Testis (tissue), 3 donors: ENCODE data around the gene MRPL38. TPM values are rescaled to one million over a fixed set of nuclear protein-coding genes. Genes with fewer than 3 reads are reported as not detected.

Source experiments
- DNase-seq: peaks from one replicate; pipeline ENCODE4 v3.0.0-alpha.2; 2019
- H3K27ac ChIP-seq, 2 donors: fragments of 200-600 bp; sonication (generic); one replicate each; pipeline ENCODE4 v1.5.1; 2019
- H3K27me3 ChIP-seq: fragments of 200-600 bp; sonication (generic); one replicate; pipeline ENCODE4 v1.5.1; 2019
- H3K36me3 ChIP-seq: fragments of 200-600 bp; sonication (generic); one replicate; pipeline ENCODE4 v1.5.1; 2017; ENCODE audit warnings: low read depth; ENCODE audit errors: missing control alignments
- H3K4me1 ChIP-seq: fragments of 200-600 bp; sonication (generic); one replicate; pipeline ENCODE4 v1.5.1; 2019
- H3K4me3 ChIP-seq, 2 donors: fragments of 200-600 bp; sonication (generic); one replicate each; pipeline ENCODE4 v1.5.1; 2017 to 2019
- H3K9me3 ChIP-seq: fragments of 200-600 bp; sonication (generic); one replicate; pipeline ENCODE4 v1.5.1; 2017
- POLR2A ChIP-seq: fragments of 450-650 bp; IDR thresholded peaks from one replicate; pipeline ENCODE4 v1.6.1; 2017; ENCODE audit warnings: antibody characterized with exemption, mild to moderate bottlenecking, moderate library complexity
- WGBS, 2 donors: methylation state at CpG; one replicate each; pipeline ENCODE4 v1.1.5; 2018; 5-methylcytosine and 5-hydroxymethylcytosine counted together
- intact Hi-C: fragments of 100-400 bp; cut with DNase I; formaldehyde crosslinking; loops from one replicate; pipeline ENCODE4 v1.15.1; 2023; ENCODE audit warnings: low total_unique reads
- polyA plus RNA-seq: library from polyadenylated mRNA; stranded (reverse); fragments of 350-450 nt; fragmentation: Illumina TruSeq; extraction: RNeasy Lipid Tissue Mini Kit (QIAGEN cat#74804); gene quantifications from one replicate; pipeline ENCODE4 v1.2.3, GENCODE V29; 2014; ENCODE audit warnings: low read depth, low replicate concordance; ENCODE audit not compliant: insufficient read depth
- total RNA-seq, 2 donors: library from RNA; depleted of rRNA; stranded (reverse); fragments of >200 nt; gene quantifications; one replicate each; pipeline ENCODE4 v1.2.3, GENCODE V29; 2016
- TF ChIP-seq, protein P1 (sequence below), 3 experiments: fragments of 450-650 bp in 2 of 3; fragments of 200-600 bp in 1 of 3; sonication (generic) in 1 of 3; IDR thresholded peaks; one replicate each; pipeline ENCODE4 v1.5.1; 2016 to 2019; ENCODE audit warnings: antibody characterized with exemption in 3 of 3, mild to moderate bottlenecking in 2 of 3, moderate library complexity in 1 of 3

MRPL38 gene
- total and polyA plus RNA-seq, 3 donors from 2014 or later, result 88.2 to 101 (median 88.7) TPM

DNA sequence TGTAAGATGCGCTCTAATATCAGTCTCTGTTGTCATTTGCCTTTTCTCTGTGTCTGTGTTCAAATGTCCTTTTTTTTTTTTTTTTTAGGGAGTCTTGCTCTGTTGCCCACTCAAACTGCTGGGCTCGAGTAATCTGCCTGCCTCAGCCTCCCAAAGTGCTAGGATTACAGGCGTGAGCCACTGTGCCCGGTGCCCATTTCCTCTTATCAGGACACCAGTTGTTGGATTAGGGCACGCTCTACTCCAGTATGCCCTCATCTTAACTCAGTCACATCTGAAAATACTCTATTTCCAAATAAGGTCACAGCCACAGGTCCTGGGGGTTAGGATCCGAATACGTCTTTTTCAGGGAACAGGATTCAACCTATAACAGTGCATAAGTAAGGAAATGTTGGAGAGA is 24.4 kb downstream of the MRPL38 start:
- no peak for TF ChIP-seq POLR2A
- TF ChIP-seq, protein P1, sequence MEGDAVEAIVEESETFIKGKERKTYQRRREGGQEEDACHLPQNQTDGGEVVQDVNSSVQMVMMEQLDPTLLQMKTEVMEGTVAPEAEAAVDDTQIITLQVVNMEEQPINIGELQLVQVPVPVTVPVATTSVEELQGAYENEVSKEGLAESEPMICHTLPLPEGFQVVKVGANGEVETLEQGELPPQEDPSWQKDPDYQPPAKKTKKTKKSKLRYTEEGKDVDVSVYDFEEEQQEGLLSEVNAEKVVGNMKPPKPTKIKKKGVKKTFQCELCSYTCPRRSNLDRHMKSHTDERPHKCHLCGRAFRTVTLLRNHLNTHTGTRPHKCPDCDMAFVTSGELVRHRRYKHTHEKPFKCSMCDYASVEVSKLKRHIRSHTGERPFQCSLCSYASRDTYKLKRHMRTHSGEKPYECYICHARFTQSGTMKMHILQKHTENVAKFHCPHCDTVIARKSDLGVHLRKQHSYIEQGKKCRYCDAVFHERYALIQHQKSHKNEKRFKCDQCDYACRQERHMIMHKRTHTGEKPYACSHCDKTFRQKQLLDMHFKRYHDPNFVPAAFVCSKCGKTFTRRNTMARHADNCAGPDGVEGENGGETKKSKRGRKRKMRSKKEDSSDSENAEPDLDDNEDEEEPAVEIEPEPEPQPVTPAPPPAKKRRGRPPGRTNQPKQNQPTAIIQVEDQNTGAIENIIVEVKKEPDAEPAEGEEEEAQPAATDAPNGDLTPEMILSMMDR (IDR thresholded peaks at IDR 0.05), result no peak
- no peak overlapping the region for H3K27ac ChIP-seq
- no peak overlapping the region for H3K4me3 ChIP-seq
- no peaks in the 10 kb centered on the region for H3K27me3 ChIP-seq
- H3K9me3 ChIP-seq, result no peaks in the 10 kb centered on the region
- peaks cover 25% of the 10 kb centered on the region for H3K4me1 ChIP-seq
- no peaks in the 10 kb centered on the region for H3K36me3 ChIP-seq
- 60 to 70% methylated on average over 7 of the region's 7 CpGs for WGBS, 2 donors
- DNase-seq, result no peak
- intact Hi-C loops, result no loop called here

DNA sequence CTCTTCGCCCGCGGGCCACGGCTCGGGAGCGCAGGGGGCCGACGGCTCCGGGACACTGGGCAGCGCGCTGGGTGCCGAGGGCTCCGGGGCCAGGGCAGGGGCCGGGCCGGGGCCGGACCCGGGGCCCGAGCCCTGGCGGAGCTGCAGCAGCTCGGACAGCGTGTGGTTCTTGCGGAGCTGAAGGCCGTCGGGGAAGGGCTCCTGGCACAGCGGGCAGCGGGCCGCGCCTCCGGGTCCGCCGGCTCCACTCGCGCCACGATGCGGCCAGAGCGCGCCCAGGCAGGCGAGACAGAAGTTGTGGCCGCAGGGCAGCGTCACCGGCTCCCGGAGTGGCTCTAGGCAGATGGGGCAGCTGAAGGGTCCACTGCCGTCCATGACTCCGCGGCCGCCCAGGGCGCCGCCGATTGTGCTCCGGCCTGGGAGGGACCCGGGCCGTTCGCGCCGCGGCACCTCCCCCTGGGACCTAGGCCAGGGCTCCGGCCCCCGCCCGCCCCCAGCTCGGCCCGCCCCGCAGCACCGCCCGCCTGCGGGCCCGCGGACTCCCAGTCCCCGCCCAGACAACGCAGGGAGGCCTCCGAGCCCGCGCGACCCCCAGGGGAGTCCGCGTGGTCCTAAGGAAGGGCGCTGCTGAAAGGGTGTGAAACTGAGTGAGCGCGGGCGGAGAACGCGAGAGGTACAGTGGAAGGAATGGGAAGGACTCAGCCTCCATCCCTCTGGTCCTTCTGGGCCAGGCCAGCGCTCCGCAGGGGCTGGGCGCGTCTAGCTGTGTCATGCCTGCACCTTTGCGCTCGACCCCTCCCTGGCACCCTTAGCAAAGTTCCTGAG is 26.3 kb downstream of the MRPL38 start, which contains the start of gene TRIM47:
TSS of gene TRIM47 (minus strand) at position 408 of the 825 bp plus-strand sequence. CDS start at position 375, 33 bp downstream.
- WGBS, 2 donors, result 1 to 2% methylated on average over 21 to 65 of the region's 87 CpGs
- Histone ChIP-seq H3K4me1 (peaks cover 40% of the 10 kb centered on the region), H3K4me3 (peak within 1 kb of the TSS; percentile 62 to 76), H3K9me3 (no peaks in the 10 kb centered on the region), H3K27ac (peak within 1 kb of the TSS; percentile 90 to 91), H3K36me3 (no peaks in the 10 kb centered on the region), H3K27me3 (no peaks in the 10 kb centered on the region)
- intact Hi-C loops, result no loop called here
- DNase-seq, result peak; percentile 74
- TF ChIP-seq, protein P1 (IDR thresholded peaks at IDR 0.05), result peak in 1 of 3 experiments; percentile 2
- peak; percentile 58 for TF ChIP-seq POLR2A

DNA sequence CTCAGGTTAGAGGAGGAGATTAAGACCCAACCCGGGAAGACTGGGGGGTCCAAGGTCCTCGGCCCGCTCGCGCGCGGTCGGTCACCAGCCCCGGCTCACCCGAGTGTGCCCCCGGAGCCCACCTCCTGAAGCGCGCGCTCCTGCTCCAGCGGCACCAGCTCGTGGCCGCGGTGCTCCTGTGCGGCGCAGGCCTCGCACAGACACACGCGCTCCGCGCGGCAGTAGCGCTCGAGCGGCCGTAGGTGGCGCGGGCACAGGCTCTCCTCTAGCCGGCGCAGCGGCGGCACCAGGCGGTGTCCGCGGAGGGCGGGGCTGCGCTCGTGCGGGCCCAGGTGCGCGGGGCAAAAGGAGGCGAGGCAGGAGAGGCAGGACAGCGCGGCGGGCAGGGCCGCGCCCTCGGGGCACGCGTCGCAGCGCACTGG is 26.9 kb downstream of the MRPL38 start:
- no peaks in the 10 kb centered on the region for H3K27me3 ChIP-seq
- intact Hi-C loops, result no loop called here
- 0 to 1% methylated on average over 27 to 56 of the region's 56 CpGs for WGBS, 2 donors
- TF ChIP-seq, protein P1 (IDR thresholded peaks at IDR 0.05), result peak; percentile 13 to 46 (median 41)
- TF ChIP-seq POLR2A, result no peak
- peak overlapping the region; percentile 90 to 91 for H3K27ac ChIP-seq
- H3K36me3 ChIP-seq, result no peaks in the 10 kb centered on the region
- H3K4me3 ChIP-seq, result peak overlapping the region; percentile 62 to 76
- peak; percentile 54 for DNase-seq
- H3K9me3 ChIP-seq, result no peaks in the 10 kb centered on the region
- H3K4me1 ChIP-seq, result peaks cover 46% of the 10 kb centered on the region

DNA sequence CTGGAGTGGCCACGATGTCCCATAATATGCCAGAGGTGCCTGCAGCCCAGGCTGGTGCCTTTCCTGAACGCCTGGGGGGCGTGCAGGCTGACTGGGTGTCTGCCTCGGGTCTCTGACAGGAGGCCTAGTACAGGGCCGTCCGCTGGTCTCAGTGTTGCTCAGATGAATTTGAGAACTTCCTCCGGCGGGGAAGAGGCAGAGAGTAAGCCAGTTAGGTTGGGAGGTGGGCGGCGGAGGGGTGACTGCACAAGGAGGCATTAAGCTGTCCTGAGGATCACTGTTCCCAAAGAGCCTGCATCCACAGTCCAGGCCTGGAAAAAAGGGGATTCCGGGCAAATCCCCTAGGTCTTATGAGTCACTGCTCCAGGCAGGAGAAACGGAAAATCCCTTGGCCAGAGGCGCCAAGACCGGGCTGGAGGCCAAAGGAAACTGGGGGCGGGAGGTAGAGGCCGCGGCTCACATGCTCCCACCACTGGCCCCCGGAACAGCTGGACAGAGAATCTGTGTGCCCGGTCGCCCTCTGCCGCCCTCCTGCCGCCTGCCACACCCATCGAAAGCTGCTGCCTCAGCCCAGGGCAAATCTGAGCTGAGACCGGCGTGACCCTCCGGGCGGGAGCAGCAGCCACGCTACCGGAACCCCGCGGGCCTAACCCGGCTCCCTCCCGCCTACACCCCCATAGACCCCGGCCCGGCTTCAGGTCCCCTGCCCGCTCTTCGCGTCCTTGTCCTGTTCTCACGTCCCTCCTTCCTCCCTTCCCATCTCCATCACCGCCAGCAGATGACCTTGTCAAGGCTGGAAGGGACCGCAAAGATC is 27.5 kb downstream of the MRPL38 start:
- Histone ChIP-seq H3K27me3 (no peaks in the 10 kb centered on the region), H3K27ac (peak overlapping the region; percentile 90 to 91), H3K9me3 (no peaks in the 10 kb centered on the region), H3K4me1 (peaks cover 53% of the 10 kb centered on the region), H3K4me3 (peak overlapping the region; percentile 62 to 76), H3K36me3 (no peaks in the 10 kb centered on the region)
- TF ChIP-seq, protein P1 (IDR thresholded peaks at IDR 0.05), result peak in 1 of 3 experiments; percentile 2
- no peak for TF ChIP-seq POLR2A
- intact Hi-C loops, result no loop called here
- 0 to 4% methylated on average over 19 to 41 of the region's 41 CpGs for WGBS, 2 donors
- peak; percentile 94 for DNase-seq
